Amniotic epithelial cell (primary cell): ENCODE data around the gene DTNB.

Source experiments
- DNase-seq: peaks from one replicate; pipeline ENCODE4 v3.0.0-alpha.2; 2010; ENCODE audit warnings: low read depth

The DTNB gene

GRCh38 chr2:25369876-25370275 is 303.5 kb downstream of the DTNB start:
- DNase-seq, result no peak

- no peak for DNase-seq
Measured at GRCh38 chr2:25369439-25369838, 303.9 kb downstream of the DTNB start.

- DNase-seq, result no peak
Measured at GRCh38 chr2:25368660-25369059, 304.7 kb downstream of the DTNB start.

GRCh38 chr2:25367296-25367695 is 306.1 kb downstream of the DTNB start:
- no peak for DNase-seq

GRCh38 chr2:25366629-25367028 is 306.7 kb downstream of the DTNB start:
- no peak for DNase-seq

- no peak for DNase-seq
Measured at GRCh38 chr2:25365241-25365640, 308.1 kb downstream of the DTNB start.

GRCh38 chr2:25363733-25364132 is 309.6 kb downstream of the DTNB start:
- DNase-seq, result no peak

GRCh38 chr2:25362434-25363145 is 310.8 kb downstream of the DTNB start:
- DNase-seq, result no peak

GRCh38 chr2:25362049-25362433 is 311.3 kb downstream of the DTNB start:
- peak; percentile 80 for DNase-seq

GRCh38 chr2:25361261-25362048 is 311.9 kb downstream of the DTNB start:
- no peak for DNase-seq

GRCh38 chr2:25358836-25359235 is 314.5 kb downstream of the DTNB start:
- no peak for DNase-seq

GRCh38 chr2:25358249-25358815 is 315.0 kb downstream of the DTNB start:
- DNase-seq, result no peak

GRCh38 chr2:25356088-25356487 is 317.3 kb downstream of the DTNB start:
- no peak for DNase-seq

- DNase-seq, result no peak
Measured at GRCh38 chr2:25355270-25355669, 318.1 kb downstream of the DTNB start.

GRCh38 chr2:25354116-25354515 is 319.3 kb downstream of the DTNB start:
- no peak for DNase-seq

GRCh38 chr2:25349397-25349796 is 324.0 kb downstream of the DTNB start:
- peak; percentile 66 for DNase-seq

GRCh38 chr2:25347846-25348245 is 325.5 kb downstream of the DTNB start:
- DNase-seq, result peak; percentile 13

GRCh38 chr2:25347205-25347815 is 326.1 kb downstream of the DTNB start:
- DNase-seq, result peak; percentile 11

GRCh38 chr2:25343187-25343825 is 330.1 kb downstream of the DTNB start:
- no peak for DNase-seq

- DNase-seq, result peak; percentile 72
Measured at GRCh38 chr2:25342372-25343186, 330.8 kb downstream of the DTNB start.

GRCh38 chr2:25341753-25342371 is 331.5 kb downstream of the DTNB start, which contains the start of gene DNMT3A:
Gene DNMT3A, minus strand, starts transcription at chr2:25341925. Its CDS starts 27,941 bp downstream, at chr2:25313984.
- peak; percentile 64 for DNase-seq
